ENCODE data around the gene NEK10. TPM values are rescaled to one million over a fixed set of nuclear protein-coding genes. Genes with fewer than 3 reads are reported as not detected.

NEK10 gene
- total RNA-seq, 1 experiment from 2014 or later, result 4.3 TPM

GRCh38 chr3:27171113-27171512, 198.1 kb downstream of the NEK10 start:
- H3F3A ChIP-seq (ENCODE audit: insufficient read depth, low read depth), result no peaks in the 10 kb centered on the region
- no peaks in the 10 kb centered on the region for H4K20me1 ChIP-seq (ENCODE audit: insufficient read depth)
- POLR2A ChIA-PET (ENCODE audit: unreplicated experiment), result no interaction called here
- H3K79me2 ChIP-seq (ENCODE audit: low read depth), result no peaks in the 10 kb centered on the region
- TF ChIP-seq CTCF (conservative IDR thresholded peaks at IDR 0.05) (no peak), EZH2 (IDR thresholded peaks at IDR 0.05; ENCODE audit: low read depth) (no peak)
- H3K27ac ChIP-seq, result no peak overlapping the region
- CTCF ChIA-PET, result interaction anchor here (0.6 kb wide), 1 partner anchor 1098 kb away, joined by 3 read pairs; no protein-coding TSS in a partner anchor
- no peaks in the 10 kb centered on the region for H3K9me3 ChIP-seq (ENCODE audit: insufficient read depth, low read depth)
- intact Hi-C loops (cut with micrococcal nuclease; ENCODE audit: unreplicated experiment), result no loop called here
- H3K36me3 ChIP-seq (ENCODE audit: low read depth), result no peaks in the 10 kb centered on the region
- no peak overlapping the region for H3K4me3 ChIP-seq
- no peaks in the 10 kb centered on the region for H3K27me3 ChIP-seq (ENCODE audit: insufficient read depth, low read depth)
- no TSS peak for BruUV-seq (replicated peaks)
- DNase-seq, result no peak
- no peak overlapping the region for H2AFZ ChIP-seq
- H3K9me2 ChIP-seq (ENCODE audit: insufficient read depth), result no peaks in the 10 kb centered on the region
- H3K4me2 ChIP-seq, result no peak overlapping the region
- H3K4me1 ChIP-seq (replicated peaks; ENCODE audit: insufficient read depth), result no peaks in the 10 kb centered on the region

- Histone ChIP-seq H3F3A (ENCODE audit: insufficient read depth, low read depth) (no peaks in the 10 kb centered on the region), H3K36me3 (ENCODE audit: low read depth) (no peaks in the 10 kb centered on the region), H3K9me2 (ENCODE audit: insufficient read depth) (no peaks in the 10 kb centered on the region), H4K20me1 (ENCODE audit: insufficient read depth) (no peaks in the 10 kb centered on the region), H3K4me3 (no peak overlapping the region), H2AFZ (no peak overlapping the region), H3K79me2 (ENCODE audit: low read depth) (no peaks in the 10 kb centered on the region), H3K4me1 (replicated peaks; ENCODE audit: insufficient read depth) (no peaks in the 10 kb centered on the region), H3K9me3 (ENCODE audit: insufficient read depth, low read depth) (no peaks in the 10 kb centered on the region), H3K27ac (no peak overlapping the region), H3K4me2 (no peak overlapping the region), H3K27me3 (ENCODE audit: insufficient read depth, low read depth) (no peaks in the 10 kb centered on the region)
- ChIA-PET CTCF (no interaction called here), POLR2A (ENCODE audit: unreplicated experiment) (no interaction called here)
- no TSS peak for BruUV-seq (replicated peaks)
- intact Hi-C loops (cut with micrococcal nuclease; ENCODE audit: unreplicated experiment), result no loop called here
- TF ChIP-seq CTCF (conservative IDR thresholded peaks at IDR 0.05), result no peak
- no peak for TF ChIP-seq EZH2 (IDR thresholded peaks at IDR 0.05; ENCODE audit: low read depth)
- peak; percentile 35 to 61 for DNase-seq
Observed at GRCh38 chr3:27166888-27167287, 202.3 kb downstream of the NEK10 start.

GRCh38 chr3:27165321-27165721, 203.9 kb downstream of the NEK10 start:
- no peaks in the 10 kb centered on the region for H3K79me2 ChIP-seq (ENCODE audit: low read depth)

More at GRCh38 chr3:27165321-27165721, 203.9 kb downstream of the NEK10 start:
- Histone ChIP-seq H3K4me2 (no peak overlapping the region), H3K27me3 (ENCODE audit: insufficient read depth, low read depth) (no peaks in the 10 kb centered on the region), H3K9me2 (ENCODE audit: insufficient read depth) (no peaks in the 10 kb centered on the region), H3K4me3 (no peak overlapping the region), H4K20me1 (ENCODE audit: insufficient read depth) (no peaks in the 10 kb centered on the region), H3K27ac (no peak overlapping the region), H3K9me3 (ENCODE audit: insufficient read depth, low read depth) (no peaks in the 10 kb centered on the region), H3K4me1 (replicated peaks; ENCODE audit: insufficient read depth) (no peaks in the 10 kb centered on the region), H3F3A (ENCODE audit: insufficient read depth, low read depth) (no peaks in the 10 kb centered on the region), H2AFZ (no peak overlapping the region), H3K36me3 (ENCODE audit: low read depth) (no peaks in the 10 kb centered on the region)
- BruUV-seq (replicated peaks), result no TSS peak
- POLR2A ChIA-PET (ENCODE audit: unreplicated experiment), result no interaction called here
- TF ChIP-seq CTCF (conservative IDR thresholded peaks at IDR 0.05) (no peak), EZH2 (IDR thresholded peaks at IDR 0.05; ENCODE audit: low read depth) (no peak)
- no peak for DNase-seq
- intact Hi-C loops (cut with micrococcal nuclease; ENCODE audit: unreplicated experiment), result no loop called here
- CTCF ChIA-PET, result interaction anchor here (1.3 kb wide), 1 partner anchor 89 kb away, joined by 3 read pairs; no protein-coding TSS in a partner anchor

Data from PC-9 (cell line).